NT2/D1 (cell line): Measurements from ENCODE around the gene CYLC2.

Experiments
- DNase-seq: peaks from one replicate; pipeline ENCODE4 v3.0.0-alpha.2; 2011; ENCODE audit warnings: low read depth, low spot score
- H3K27me3 ChIP-seq: 2 replicates; pipeline ENCODE4 v1.6.0; 2011; ENCODE audit warnings: mild to moderate bottlenecking; ENCODE audit not compliant: insufficient read length, insufficient read depth
- H3K36me3 ChIP-seq: 2 replicates; pipeline ENCODE4 v1.6.1; 2011; ENCODE audit warnings: mild to moderate bottlenecking, low read length, mixed read lengths; ENCODE audit not compliant: insufficient read depth, insufficient read length
- H3K4me1 ChIP-seq: 2 replicates; pipeline ENCODE4 v1.5.1; 2011; ENCODE audit not compliant: insufficient read depth, insufficient read length
- H3K4me3 ChIP-seq: 2 replicates; pipeline ENCODE4 v1.5.1; 2011; ENCODE audit warnings: low read depth; ENCODE audit not compliant: insufficient read length
- H3K9ac ChIP-seq: 2 replicates; pipeline ENCODE4 v1.6.0; 2011; ENCODE audit warnings: low read depth; ENCODE audit not compliant: insufficient read length
- H3K9me3 ChIP-seq: 2 replicates; pipeline ENCODE4 v1.5.1; 2011; ENCODE audit warnings: mild to moderate bottlenecking, low read length; ENCODE audit not compliant: insufficient read depth
- SUZ12 ChIP-seq: IDR thresholded peaks from 2 replicates; pipeline ENCODE4 v1.6.1; 2011; ENCODE audit not compliant: insufficient read length, insufficient read depth; ENCODE audit errors: extremely low read depth
- YY1 ChIP-seq: IDR thresholded peaks from 2 replicates; pipeline ENCODE4 v1.6.1; 2011; ENCODE audit not compliant: insufficient read length, insufficient read depth
- ZNF274 ChIP-seq: IDR thresholded peaks from 2 replicates; pipeline ENCODE4 v1.6.1; 2011; ENCODE audit warnings: mild to moderate bottlenecking, low read depth, low read length

Gene CYLC2

GRCh38 chr9:102995033-102995432, at the start of gene CYLC2:
Gene CYLC2, plus strand, starts transcription at chr9:102995333. Its CDS starts 48 bp downstream, at chr9:102995381.
- Histone ChIP-seq H3K4me3 (no peak within 1 kb of the TSS), H3K36me3 (no peaks in the 10 kb centered on the region), H3K27me3 (no peaks in the 10 kb centered on the region), H3K9me3 (no peaks in the 10 kb centered on the region), H3K4me1 (no peaks in the 10 kb centered on the region), H3K9ac (no peak within 1 kb of the TSS)
- no peak for DNase-seq
- TF ChIP-seq SUZ12 (no peak), YY1 (no peak), ZNF274 (no peak)

- Histone ChIP-seq H3K4me3 (no peak overlapping the region), H3K4me1 (no peaks in the 10 kb centered on the region), H3K36me3 (no peaks in the 10 kb centered on the region), H3K9ac (no peak overlapping the region), H3K27me3 (no peaks in the 10 kb centered on the region), H3K9me3 (no peaks in the 10 kb centered on the region)
- TF ChIP-seq YY1 (no peak), ZNF274 (no peak), SUZ12 (no peak)
- DNase-seq = no peak
Measured at GRCh38 chr9:102950346-102950745, 44.8 kb upstream of the CYLC2 start.

- TF ChIP-seq ZNF274 (no peak), SUZ12 (no peak), YY1 (no peak)
- no peak for DNase-seq
Measured at GRCh38 chr9:102966999-102967398, 28.1 kb upstream of the CYLC2 start.

GRCh38 chr9:102967979-102968378, 27.2 kb upstream of the CYLC2 start:
- no peak for DNase-seq
- Histone ChIP-seq H3K4me3 (no peak overlapping the region), H3K4me1 (no peaks in the 10 kb centered on the region), H3K9ac (no peak overlapping the region), H3K36me3 (no peaks in the 10 kb centered on the region), H3K9me3 (no peaks in the 10 kb centered on the region; the same call in 1 of the 2 replicates), H3K27me3 (no peaks in the 10 kb centered on the region)
- TF ChIP-seq YY1 = no peak
- no peak for TF ChIP-seq SUZ12
- TF ChIP-seq ZNF274 = no peak

More at GRCh38 chr9:102966999-102967398, 28.1 kb upstream of the CYLC2 start:
- Histone ChIP-seq H3K27me3 (no peaks in the 10 kb centered on the region), H3K4me3 (no peak overlapping the region), H3K9ac (no peak overlapping the region), H3K9me3 (no peaks in the 10 kb centered on the region; the same call in 1 of the 2 replicates), H3K4me1 (no peaks in the 10 kb centered on the region), H3K36me3 (no peaks in the 10 kb centered on the region)

GRCh38 chr9:102972780-102973179, 22.4 kb upstream of the CYLC2 start:
- DNase-seq = no peak
- H3K9me3 ChIP-seq = no peaks in the 10 kb centered on the region; the same call in 1 of the 2 replicates
- no peak overlapping the region for H3K4me3 ChIP-seq
- H3K4me1 ChIP-seq = no peaks in the 10 kb centered on the region
- no peaks in the 10 kb centered on the region for H3K36me3 ChIP-seq
- no peak for TF ChIP-seq YY1
- TF ChIP-seq ZNF274 = no peak
- no peak for TF ChIP-seq SUZ12
- no peaks in the 10 kb centered on the region for H3K27me3 ChIP-seq
- H3K9ac ChIP-seq = no peak overlapping the region

GRCh38 chr9:102974530-102974929, 20.6 kb upstream of the CYLC2 start:
- no peak overlapping the region for H3K9ac ChIP-seq
- TF ChIP-seq YY1 (no peak), ZNF274 (no peak), SUZ12 (no peak)
- H3K4me3 ChIP-seq = no peak overlapping the region
- H3K36me3 ChIP-seq = no peaks in the 10 kb centered on the region
- no peaks in the 10 kb centered on the region; the same call in 1 of the 2 replicates for H3K9me3 ChIP-seq
- no peaks in the 10 kb centered on the region for H3K4me1 ChIP-seq
- no peak for DNase-seq
- H3K27me3 ChIP-seq = no peaks in the 10 kb centered on the region

GRCh38 chr9:102975251-102975650, 19.9 kb upstream of the CYLC2 start:
- DNase-seq = no peak
- Histone ChIP-seq H3K27me3 (no peaks in the 10 kb centered on the region), H3K4me3 (no peak overlapping the region), H3K36me3 (no peaks in the 10 kb centered on the region), H3K4me1 (no peaks in the 10 kb centered on the region), H3K9ac (no peak overlapping the region), H3K9me3 (no peaks in the 10 kb centered on the region; the same call in 1 of the 2 replicates)
- TF ChIP-seq ZNF274 = no peak
- TF ChIP-seq YY1 = no peak
- no peak for TF ChIP-seq SUZ12
